Central memory CD4-positive, alpha-beta T cell (primary cell): Measurements from ENCODE around the gene BASP1.
"Not testable (repeated sequence)": the region's sequence is repeated elsewhere in the genome, so short reads cannot be mapped to it uniquely, and the experiment has no call there.

Experiments
- DNase-seq: peaks from one replicate; pipeline ENCODE4 v3.0.0; 2022

Gene BASP1

GRCh38 chr5:17224858-17225511 is 7.6 kb downstream of the BASP1 start:
- DNase-seq: no peak

DNA sequence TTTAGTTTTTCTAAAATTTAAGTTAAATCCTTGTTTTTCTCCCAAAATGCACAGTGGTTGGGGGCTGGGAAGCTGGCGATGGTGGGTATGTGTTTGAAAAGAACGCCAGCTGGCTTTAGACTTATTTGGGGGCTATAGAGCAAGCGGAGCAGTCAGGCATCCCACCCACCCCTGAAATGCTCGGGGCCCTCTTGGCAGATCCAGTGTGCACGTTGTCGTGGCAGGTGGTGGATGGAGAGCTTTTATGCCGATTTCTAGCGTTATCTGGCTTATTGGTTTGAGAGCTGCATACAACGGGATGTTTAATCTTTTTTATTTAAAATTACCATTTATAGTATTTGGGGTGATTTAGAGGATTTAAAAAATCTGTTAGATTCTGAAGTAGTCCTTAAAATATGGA is 8.1 kb downstream of the BASP1 start:
- DNase-seq: no peak

- DNase-seq: no peak
These were observed 10.4 kb downstream of the BASP1 start for GRCh38 chr5:17227868-17228267.

DNA sequence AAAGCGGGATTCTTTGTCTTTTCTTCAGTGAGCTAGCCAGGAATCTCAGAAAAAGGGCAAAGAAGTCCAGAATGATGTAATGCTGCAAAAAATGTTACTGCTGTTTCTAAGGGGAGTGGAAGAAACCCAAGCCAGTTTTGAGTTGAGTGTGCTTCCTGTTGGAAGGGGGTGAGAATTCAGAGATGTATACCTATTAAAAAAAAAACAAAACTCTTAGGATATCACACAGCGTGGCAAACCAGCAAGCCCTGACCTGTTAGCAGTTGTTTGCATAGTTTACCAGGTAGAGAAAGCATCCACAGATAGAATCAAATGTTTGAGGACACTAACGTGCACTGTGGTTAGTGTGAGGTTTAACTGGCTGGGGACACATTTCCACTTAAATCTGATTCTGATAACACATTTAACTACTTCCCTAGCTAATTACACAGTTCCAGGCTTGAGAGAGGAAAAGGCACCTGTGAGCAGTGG is 11.4 kb downstream of the BASP1 start:
- no peak for DNase-seq

DNA sequence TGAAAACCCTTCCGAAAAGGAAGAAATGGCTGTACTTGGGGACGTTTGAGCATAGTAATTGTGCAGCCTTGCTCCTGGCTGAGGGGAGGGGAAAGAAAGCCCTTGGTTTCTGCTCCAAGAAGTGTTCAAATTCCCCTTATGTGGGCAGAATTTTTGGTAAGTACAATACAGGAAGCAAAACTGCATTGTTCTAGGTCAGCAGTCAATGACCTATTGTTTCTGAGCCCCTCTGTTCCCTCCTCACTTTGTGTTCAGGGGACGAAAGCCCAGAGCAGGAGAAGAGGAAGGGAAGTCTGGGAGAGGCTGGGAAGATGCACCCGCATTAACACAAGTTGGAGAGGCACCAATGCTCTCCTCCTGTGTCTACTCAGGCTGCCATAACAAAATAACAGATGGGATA is 11.9 kb downstream of the BASP1 start:
- DNase-seq: no peak

DNA sequence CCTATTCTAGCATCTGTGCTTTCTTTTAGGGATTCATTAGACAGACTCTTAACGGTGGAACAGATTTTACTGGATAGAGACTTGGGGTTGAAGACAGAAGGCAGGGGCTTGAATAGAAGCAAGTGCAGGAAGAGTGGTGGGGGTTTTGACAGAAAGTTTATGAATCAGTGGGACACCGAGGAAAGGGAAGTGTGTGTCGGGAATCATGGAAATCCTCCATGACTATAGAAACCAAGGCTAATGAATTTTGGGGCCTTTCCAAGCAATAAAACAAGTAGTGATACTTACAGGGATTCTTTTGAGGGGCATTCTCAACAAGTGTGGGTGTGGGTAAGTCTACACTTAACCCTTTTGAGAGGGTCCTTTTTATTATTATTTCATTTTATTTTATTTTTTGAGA is 12.8 kb downstream of the BASP1 start:
- DNase-seq: no peak

DNA sequence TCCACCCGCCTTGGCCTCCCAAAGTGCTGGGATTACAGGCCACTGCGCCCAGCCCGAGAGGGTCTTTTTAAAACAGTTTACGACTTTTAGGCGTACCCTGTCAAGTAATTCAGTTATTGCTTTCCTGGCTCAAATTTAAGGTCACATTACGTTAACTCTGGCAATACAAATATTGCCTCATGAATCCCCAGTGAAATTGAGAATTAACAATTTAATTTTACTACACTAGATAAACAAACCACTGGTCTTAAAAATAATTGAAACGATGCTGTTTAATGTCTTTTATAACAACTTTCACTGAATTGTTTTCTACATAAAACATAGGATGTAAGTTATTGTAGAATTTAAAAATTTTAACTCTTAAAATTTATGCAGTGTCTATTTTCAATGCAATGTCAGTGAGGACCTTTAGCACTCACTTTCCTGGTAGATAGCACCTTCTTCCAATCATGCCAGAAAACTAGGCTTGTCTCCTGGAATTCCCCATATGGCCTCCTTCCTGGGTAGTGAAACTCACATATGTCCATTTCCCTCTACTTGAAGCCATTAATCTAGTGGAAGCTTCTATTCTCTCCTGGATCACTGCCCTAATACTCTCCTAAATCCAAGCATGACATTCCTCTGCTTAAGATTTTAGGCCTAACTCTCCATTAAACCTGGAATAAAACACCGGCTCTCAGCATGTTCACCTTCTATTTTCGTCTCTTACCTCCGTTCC is 13.5 kb downstream of the BASP1 start:
- no peak for DNase-seq

GRCh38 chr5:17232405-17232804 is 15.0 kb downstream of the BASP1 start:
- DNase-seq: no peak

DNA sequence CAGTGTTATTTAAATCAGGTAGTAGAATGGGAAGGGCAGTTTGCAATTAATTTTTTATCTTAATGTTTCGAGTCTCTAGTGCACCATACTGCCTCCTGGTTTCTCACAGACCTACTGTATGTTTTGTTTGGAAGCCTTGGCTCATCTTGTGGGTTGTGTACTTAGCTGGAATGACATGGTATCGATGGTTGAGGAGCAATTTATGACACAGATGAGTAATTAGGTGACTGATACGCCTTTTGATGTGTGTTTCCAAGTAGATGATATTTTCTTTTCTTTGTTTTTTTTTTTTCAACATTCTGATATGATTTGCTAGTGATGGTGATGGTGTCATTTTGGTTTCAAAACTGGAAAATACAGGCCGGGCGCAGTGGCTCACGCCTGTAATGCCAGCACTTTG is 16.1 kb downstream of the BASP1 start:
- DNase-seq: no peak

GRCh38 chr5:17234374-17234773 is 16.9 kb downstream of the BASP1 start:
- DNase-seq: no peak

DNA sequence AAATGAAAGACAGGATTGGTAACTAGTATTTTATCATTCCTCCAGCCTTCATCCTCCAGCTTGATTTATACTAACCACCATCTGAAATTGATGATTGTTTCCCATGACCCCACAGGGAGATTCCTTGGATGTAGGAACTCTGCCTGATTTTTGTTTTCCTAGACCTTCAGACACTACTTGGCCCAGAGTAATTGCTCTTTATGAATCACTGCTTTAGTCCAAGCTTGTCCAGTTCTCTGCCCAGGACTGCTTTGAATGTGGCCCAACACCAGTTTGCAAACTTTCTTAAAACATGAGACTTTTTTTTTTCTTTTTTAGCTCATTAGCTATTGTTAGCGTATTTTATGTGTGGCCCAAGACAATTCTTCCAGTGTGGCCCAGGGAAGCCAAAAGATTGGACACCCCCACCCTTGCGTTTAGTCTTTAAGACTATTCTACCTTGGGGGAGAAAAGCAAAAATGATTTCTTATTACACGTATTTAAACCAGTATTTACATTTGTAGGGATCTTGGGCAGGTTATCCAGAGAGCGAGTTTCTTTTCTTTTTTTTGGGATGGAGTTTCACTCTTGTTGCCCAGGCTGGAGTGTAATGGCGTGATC is 18.4 kb downstream of the BASP1 start:
- no peak for DNase-seq

- no peak for DNase-seq
These were observed 21.1 kb downstream of the BASP1 start for GRCh38 chr5:17238521-17239041.

- no peak for DNase-seq
These were observed 22.5 kb downstream of the BASP1 start for GRCh38 chr5:17239953-17240352.

DNA sequence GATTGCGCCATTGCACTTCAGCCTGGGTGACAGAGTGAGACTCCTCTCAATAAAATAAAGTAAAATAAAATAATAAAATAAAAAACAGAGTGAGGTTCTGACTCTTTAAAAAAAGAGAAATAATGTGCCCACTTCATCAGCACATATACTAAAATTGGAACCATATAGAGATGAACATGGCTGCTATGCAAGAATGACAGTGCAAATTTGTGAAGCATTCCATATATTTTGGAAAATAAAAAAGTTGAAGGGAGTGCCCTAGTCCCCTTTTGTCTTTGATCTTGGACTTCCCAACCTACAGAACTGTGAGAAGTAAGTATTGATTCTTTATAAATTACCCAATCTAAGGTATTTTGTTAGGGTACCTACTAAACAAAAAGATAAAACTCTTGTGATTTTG is 23.1 kb downstream of the BASP1 start:
- no peak for DNase-seq

DNA sequence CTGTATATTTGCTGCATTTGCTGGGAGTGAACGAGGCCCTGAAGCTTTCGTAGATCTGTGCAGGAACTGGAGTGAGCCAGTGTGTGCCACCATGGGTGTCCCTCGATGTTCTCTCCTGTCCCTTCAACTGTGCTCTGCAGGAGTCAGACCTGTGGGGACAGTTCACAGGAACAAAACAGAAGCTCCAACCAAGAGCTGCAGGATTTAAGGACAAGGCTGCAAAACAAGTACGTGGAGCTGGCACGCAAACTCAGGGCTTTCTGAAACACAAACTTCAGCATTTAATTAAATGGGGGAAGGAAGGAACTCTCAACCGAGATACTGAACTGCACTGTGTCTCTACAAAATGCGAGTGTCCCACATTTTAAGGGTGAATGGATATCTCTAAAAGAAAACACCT is 24.2 kb downstream of the BASP1 start:
- no peak for DNase-seq

DNA sequence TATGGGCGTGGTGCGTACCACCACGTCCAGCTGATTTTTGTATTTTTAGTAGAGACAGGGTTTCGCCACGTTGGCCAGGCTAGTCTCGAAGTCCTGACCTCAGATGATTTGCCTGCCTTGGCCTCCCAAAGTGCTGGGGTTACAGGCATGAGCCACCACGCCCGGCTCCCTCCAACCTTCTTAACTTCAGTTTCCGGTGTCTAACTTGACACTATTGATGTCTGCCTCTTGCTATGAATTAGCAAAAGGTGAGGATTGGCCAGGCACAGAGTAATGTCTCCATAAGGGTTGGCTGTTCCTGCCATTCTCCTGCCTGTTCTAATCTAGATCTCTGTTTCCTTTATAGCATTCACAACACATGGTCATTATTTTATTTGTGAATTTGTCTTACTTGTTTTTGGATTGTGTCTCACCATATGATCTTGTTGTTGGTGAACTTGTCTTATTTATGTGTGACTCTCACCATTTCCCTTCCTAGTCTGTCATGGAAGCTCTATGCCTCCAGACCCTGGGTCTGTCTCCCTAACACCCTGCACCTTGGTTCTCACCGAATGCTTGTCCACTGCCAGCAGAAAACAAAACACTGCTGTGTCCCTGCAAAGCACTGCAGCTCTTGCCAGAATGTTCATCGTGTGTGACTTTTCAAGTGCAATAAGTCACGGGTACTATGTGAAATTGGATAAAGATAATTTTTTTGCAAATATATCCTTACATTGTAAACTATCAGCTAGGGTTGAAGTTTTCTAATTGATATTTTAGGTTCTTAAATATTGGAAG is 26.0 kb downstream of the BASP1 start:
- DNase-seq: no peak

- no peak for DNase-seq
These were observed 31.7 kb downstream of the BASP1 start for GRCh38 chr5:17249029-17249634.

- DNase-seq: not testable (repeated sequence)
These were observed 32.4 kb downstream of the BASP1 start for GRCh38 chr5:17249841-17250240.

- DNase-seq: no peak
These were observed 35.1 kb downstream of the BASP1 start for GRCh38 chr5:17252543-17252942.

GRCh38 chr5:17255471-17256021 is 38.1 kb downstream of the BASP1 start:
- no peak for DNase-seq

- DNase-seq: no peak
These were observed 38.7 kb downstream of the BASP1 start for GRCh38 chr5:17256171-17256570.

- no peak for DNase-seq
These were observed 39.4 kb downstream of the BASP1 start for GRCh38 chr5:17256839-17257238.
